H1 (cell line): ENCODE data around the gene CHAC2.

Experiments
- BCL11A ChIP-seq, 2 experiments: IDR thresholded peaks; one replicate each; pipeline ENCODE4 v1.6.1; 2011; ENCODE audit warnings: low read depth in 2 of 2, low read length in 2 of 2, mild to moderate bottlenecking in 2 of 2
- CBX8 ChIP-seq: fragments of 300-800, 300-1000 bp; sonication (generic); IDR thresholded peaks from 2 replicates; pipeline ENCODE4 v1.7.1; 2016; ENCODE audit warnings: low read depth, low read length, borderline replicate concordance
- CTCF ChIP-seq, 3 experiments: IDR thresholded peaks; 1 replicate in 2 of 3; 2 replicates in 1 of 3; pipeline versions ENCODE4 v1.5.1 to v1.6.1; 2011; ENCODE audit warnings: low read length in 3 of 3, mild to moderate bottlenecking in 3 of 3, inconsistent platforms in 2 of 3, low read depth in 1 of 3, moderate library complexity in 1 of 3; ENCODE audit not compliant: insufficient read depth in 1 of 3; ENCODE audit errors: control extremely low read depth in 1 of 3
- EP300 ChIP-seq, 2 experiments: IDR thresholded peaks; 1 replicate in 1 of 2; 2 replicates in 1 of 2; pipeline ENCODE4 v1.6.1; 2011 to 2012; ENCODE audit warnings: low read depth in 2 of 2, low read length in 2 of 2, mild to moderate bottlenecking in 2 of 2, borderline replicate concordance in 1 of 2, inconsistent platforms in 1 of 2, moderate library complexity in 1 of 2
- JUND ChIP-seq: IDR thresholded peaks from 2 replicates; pipeline ENCODE4 v1.6.1; 2011; ENCODE audit warnings: mild to moderate bottlenecking, improper control_type of control experiment, low read length
- POLR2A ChIP-seq, 2 experiments: IDR thresholded peaks; 1 replicate in 1 of 2; 2 replicates in 1 of 2; pipeline ENCODE4 v1.6.1; 2011; ENCODE audit warnings: low read depth in 2 of 2, low read length in 2 of 2, mild to moderate bottlenecking in 2 of 2; ENCODE audit errors: control extremely low read depth in 1 of 2
- USF2 ChIP-seq: IDR thresholded peaks from 2 replicates; pipeline ENCODE4 v1.6.1; 2011; ENCODE audit warnings: low read length, improper control_type of control experiment
- ZNF274 ChIP-seq: IDR thresholded peaks from 2 replicates; pipeline ENCODE4 v1.7.0; 2012; ENCODE audit warnings: low read length, borderline replicate concordance; ENCODE audit errors: extremely low read depth

DNA sequence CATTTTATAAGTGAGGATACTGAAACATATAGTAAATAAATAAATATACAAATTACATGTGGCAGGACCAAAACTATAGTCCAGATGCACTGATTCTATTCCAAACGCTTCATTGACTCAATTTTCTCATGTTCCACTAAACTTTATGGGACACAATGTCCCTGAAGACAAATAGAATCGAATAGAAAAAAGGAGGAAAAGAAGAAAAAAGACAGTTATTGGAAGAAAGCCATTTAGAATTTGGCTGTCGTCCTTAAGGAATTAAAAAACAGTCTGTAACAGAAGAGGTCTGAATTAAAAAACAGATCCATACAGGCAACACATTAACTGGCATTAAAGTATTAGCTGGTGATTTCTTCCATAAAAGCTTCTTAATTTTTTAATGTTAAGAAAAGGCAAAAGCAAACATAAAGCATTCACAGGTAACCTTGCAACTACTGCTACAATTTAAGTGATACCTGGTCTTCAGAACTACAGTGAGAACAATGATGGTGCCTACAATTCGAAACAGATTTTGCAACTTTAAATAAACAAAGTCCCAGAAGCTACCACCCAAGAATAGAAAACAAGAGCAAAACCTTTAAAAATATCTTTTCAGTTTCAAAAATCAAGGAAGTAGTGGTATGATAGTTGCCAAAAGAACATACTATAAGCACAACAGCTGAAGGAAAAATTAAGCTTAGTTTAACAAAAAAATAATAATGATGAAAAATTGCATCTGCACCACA, 17.4 kb upstream of the CHAC2 start:
- TF ChIP-seq POLR2A (IDR thresholded peaks at IDR 0.05; ENCODE audit: control extremely low read depth in 1 of 2, low read depth in 2 of 2, low read length in 2 of 2), result no peak
- no peak for TF ChIP-seq JUND
- no peak for TF ChIP-seq USF2
- no peak for TF ChIP-seq EP300 (IDR thresholded peaks at IDR 0.05; ENCODE audit: borderline replicate concordance in 1 of 2, low read depth in 2 of 2, low read length in 2 of 2)
- no peak for TF ChIP-seq CTCF (IDR thresholded peaks at IDR 0.05; ENCODE audit: control extremely low read depth in 1 of 3, insufficient read depth in 1 of 3, low read depth in 1 of 3, low read length in 3 of 3)
- no peak for TF ChIP-seq BCL11A (IDR thresholded peaks at IDR 0.05; ENCODE audit: low read depth in 2 of 2, low read length in 2 of 2)
- TF ChIP-seq ZNF274, result no peak
- no peak for TF ChIP-seq CBX8
